Stimulated activated CD4-positive, alpha-beta T cell treated with anti-CD3 and anti-CD28 coated beads, TNF-alpha, amount 100 ng/mL, for 24 hours (primary cell): Measurements from ENCODE around the gene NLRP12.
"Not testable (repeated sequence)": the region's sequence is repeated elsewhere in the genome, so short reads cannot be mapped to it uniquely, and the experiment has no call there.

Experiments used
- DNase-seq, 3 experiments: peaks; one replicate each; pipeline ENCODE4 v3.0.0-alpha.2; 2020; ENCODE audit warnings: low read depth in 3 of 3

Gene NLRP12, protein sequence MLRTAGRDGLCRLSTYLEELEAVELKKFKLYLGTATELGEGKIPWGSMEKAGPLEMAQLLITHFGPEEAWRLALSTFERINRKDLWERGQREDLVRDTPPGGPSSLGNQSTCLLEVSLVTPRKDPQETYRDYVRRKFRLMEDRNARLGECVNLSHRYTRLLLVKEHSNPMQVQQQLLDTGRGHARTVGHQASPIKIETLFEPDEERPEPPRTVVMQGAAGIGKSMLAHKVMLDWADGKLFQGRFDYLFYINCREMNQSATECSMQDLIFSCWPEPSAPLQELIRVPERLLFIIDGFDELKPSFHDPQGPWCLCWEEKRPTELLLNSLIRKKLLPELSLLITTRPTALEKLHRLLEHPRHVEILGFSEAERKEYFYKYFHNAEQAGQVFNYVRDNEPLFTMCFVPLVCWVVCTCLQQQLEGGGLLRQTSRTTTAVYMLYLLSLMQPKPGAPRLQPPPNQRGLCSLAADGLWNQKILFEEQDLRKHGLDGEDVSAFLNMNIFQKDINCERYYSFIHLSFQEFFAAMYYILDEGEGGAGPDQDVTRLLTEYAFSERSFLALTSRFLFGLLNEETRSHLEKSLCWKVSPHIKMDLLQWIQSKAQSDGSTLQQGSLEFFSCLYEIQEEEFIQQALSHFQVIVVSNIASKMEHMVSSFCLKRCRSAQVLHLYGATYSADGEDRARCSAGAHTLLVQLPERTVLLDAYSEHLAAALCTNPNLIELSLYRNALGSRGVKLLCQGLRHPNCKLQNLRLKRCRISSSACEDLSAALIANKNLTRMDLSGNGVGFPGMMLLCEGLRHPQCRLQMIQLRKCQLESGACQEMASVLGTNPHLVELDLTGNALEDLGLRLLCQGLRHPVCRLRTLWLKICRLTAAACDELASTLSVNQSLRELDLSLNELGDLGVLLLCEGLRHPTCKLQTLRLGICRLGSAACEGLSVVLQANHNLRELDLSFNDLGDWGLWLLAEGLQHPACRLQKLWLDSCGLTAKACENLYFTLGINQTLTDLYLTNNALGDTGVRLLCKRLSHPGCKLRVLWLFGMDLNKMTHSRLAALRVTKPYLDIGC

DNA sequence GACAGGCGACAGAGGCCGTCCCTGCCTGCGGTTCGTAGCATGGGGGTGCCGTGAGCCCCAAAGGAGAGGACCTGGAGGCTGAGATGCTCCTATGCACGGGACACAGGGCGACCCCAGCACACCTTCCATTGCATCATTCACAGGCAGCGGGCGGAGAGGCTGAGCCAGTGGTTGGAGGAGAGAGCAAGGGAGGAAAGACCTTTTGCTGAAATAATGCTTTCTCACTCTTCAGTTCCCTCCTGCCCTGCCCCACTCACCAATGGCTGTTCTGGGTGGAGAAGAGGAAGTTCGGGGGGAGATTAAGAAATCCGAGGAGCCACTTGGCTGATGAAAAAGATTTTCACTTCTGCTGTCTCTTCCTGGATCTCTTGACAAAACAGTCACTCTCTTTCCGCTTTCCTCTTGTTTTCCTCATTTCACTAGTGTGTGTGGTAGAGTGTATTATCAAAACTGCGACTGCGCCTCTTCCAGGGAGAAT is at the start of gene NLRP12:
Gene NLRP12, minus strand, starts transcription at position 181 of the 478 bp plus-strand sequence. Its CDS starts 140 bp downstream, at position 41.
- no peak for DNase-seq

DNA sequence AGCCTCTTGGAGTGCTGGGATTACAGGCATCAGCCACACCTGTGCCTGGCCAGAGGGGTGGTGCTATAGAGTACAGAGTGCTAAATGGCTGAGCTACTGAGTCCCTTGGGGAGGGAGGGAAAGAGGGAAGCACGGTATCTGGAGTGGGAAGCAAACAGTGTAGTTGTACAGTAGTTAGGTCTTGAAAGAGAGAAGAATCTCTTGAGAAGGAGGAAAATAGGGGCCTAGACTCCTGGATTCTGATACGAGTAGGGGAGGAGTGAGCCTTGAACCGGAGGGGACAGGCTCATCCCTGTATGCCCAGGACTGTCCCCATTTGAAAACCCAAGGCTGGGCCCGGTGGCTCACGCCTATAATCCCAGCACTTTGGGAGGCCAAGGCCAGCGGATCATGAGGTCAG is 48.6 kb upstream of the NLRP12 start:
- DNase-seq: no peak

DNA sequence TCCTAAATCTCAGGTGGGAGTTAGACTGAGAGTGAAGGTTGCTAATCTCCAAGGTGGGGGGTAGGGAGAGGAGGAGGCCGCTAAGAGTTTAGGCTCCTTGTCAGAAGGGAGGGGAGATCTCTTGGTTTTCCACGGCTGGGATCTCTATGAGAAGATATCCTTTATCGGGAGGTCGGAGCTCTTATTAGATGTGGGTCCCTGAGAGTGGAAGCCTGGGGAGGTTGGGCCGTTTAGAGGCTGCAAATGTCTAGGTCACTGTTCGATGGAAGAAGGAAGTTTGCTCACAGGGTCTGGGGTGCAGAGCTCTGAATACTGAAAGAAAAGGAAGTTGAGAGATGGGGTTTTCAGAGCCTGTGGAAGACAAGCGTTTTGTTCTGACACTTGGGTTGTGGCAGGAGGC is 47.3 kb upstream of the NLRP12 start:
- DNase-seq: no peak

DNA sequence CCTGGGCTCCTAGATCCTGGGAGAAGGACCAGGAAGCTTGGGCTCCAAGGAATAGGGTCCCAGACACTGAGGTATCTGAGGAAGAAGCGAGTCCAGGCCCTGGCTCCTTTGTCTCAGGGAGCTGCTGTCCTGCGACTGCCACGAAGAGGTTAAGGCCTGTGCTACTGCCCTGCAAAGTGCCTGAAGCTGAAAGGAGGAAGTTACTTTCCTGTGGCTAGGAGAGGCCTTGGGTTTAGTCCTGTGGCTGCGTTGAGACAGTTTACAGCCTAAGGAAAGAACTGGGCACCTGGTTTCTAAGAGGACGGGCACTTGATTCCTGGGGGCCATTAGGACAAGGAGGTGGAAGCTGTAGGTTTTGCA is 46.4 kb upstream of the NLRP12 start:
- no peak for DNase-seq

DNA sequence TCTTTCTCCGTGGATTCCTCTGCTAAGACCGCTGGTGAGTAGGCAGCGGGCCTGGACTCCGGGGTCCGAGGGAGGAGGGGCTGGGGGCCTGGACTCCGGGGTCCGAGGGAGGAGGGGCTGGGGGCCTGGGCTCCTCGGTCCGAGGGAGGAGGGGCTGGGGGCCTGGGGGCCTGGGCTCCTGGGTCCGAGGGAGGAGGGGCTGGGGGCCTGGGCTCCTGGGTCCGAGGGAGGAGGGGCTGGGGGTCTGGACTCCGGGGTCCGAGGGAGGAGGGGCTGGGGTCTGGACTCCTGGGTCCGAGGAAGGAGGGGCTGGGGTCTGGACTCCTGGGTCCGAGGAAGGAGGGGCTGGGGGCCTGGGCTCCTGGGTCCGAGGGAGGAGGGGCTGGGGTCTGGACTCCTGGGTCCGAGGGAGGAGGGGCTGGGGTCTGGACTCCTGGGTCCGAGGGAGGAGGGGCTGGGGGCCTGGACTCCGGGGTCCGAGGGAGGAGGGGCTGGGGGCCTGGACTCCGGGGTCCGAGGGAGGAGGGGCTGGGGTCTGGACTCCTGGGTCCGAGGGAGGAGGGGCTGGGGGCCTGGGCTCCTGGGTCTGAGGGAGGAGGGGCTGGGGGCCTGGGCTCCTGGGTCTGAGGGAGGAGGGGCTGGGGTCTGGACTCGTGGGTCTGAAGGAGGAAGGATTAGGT is 45.8 kb upstream of the NLRP12 start:
- DNase-seq: not testable (repeated sequence)

DNA sequence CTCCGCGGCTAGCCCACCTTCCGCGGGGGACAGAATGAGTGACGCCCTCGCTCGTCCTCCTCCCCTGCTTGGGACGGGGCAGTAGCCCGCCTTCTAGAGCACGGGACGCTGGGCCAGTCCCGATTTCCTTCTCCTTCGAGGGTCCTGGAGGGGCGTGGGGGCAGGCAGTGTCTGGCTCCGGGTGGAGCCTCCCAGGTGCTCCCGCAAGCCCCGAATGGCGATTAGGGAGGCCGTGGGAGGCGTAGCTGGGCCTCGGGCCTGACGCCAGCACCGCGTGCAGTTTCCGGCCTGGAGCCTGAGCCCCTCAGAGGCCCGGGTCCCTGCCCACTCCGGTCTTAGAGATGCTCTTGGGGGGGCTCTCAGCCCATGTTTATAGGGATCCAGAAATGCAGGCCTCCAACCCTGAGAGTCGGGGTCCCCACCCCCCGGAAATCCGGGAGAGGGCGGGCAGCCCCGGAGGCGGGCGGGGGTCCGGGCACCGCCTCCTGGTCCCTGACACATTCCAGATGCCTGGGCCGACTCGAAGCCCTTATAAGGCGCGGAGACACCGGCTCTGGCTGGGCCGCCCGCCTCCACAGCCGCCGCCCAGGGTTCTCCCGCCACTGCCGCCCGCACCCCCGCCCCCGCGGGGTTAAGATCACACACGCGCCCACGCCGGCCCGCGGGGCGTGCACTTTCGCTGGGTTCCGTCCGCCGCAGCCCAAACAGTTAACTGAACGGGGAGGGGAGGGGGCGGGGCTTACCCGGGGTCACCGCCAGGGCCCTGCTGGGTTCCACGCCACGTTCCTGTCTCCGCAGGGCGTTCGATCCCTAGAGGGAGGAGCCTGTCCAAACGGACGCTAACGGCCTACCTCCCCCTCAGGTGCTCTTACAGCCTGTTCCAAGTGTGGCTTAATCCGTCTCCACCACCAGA is 45.0 kb upstream of the NLRP12 start:
- peak; percentile 46 to 86 (median 47) for DNase-seq

DNA sequence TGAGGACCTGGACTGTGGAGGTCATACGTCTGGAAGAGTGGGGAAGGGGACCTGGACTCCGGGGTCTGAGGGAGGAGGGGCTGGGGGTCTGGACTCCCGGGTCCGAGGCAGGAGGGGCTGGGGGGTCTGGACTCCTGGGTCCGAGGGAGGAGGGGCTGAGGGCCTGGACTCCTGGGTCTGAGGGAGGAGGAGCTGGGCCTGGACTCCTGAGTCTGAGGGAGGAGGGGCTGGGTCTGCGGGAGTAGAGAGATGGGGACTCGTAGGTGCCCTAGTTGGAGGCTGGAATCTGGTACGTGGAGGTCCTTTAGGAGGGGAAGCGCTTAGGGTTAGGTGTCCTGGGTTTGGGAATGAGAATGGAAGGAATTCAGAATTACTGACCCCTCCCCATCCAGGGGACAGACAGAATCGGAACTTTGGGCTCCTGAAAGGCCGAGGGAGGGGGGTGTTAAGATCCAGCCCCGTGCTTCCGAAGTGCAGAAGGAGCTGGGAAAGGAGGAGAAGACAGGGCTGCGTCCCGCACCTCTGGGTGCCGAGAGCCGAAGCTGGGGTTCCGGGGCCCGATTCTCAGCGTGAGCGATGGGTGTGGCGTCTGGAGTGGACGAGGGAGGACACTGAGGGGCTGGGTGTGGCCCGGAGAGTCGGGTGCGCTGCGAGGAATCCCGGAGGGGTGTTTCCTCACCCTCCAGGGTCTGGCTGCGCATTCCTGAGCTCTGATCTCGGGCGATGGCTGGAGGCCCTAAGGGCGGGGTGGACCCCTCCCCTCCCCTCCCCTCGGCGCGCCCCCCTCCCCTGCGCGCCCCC is 44.2 kb upstream of the NLRP12 start:
- no peak for DNase-seq

DNA sequence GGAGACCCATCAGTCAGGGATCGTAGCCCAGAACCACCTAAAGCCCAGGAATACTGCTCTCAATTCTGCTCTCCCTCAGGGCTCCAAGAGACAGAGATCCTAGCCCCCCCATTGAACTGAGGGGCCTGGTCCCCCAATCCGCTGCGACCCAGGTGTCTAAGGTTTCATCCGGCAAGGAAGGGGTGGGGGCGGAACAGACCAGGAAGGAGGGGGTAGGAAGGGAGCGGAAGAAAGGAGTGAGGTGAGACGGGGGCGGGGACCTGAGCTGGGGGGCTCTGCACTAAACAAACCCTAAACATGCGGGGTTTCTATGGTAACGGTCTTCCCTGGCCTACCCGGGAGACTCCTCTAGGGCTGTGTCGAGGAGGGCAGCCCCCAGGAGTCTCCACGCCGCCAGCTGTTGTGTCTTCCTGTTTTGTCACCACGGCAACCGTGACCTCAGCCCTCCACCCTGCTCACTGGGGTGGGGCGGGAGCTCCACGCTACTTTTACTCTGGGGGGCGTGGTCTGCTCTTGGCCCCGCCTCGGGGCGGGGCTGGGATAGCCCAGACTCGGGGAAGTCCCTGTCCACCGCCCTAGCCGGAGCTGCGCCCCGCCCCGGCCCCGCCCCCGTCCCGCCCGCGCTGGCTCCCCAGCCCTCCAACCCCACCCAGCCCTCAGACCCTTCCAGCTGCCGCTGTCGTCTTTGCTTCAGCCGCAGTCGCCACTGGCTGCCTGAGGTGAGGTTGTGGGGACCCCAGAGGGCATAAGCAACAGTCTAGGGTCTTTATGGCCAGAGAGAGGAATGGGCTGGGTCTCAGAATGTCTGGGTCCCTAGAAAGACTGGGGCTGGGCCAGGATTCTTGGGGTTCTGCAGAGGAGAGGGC is 43.3 kb upstream of the NLRP12 start, which contains the start of gene MYADM:
Gene MYADM, plus strand, starts transcription at position 659 of the 866 bp plus-strand sequence. CDS start 5,647 bp downstream, outside the sequence.
- peak; percentile 95 to 98 (median 96) for DNase-seq

DNA sequence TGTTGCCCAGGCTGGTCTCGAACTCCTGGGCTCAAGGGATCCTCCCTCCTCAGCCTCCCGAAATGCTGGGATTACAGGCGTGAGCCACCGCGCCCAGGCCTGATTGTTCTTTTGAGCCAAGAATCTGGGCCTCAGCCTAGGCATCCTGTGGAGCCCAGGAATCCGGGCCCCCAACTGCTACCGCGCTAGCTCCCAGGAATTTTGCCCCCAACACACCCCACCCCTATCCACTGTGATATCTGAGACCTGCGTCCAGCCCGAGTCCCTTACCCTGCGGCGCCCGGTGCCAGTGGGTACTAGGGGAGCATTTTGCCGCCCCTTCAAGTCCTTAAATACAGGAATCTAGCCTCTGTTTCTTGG is 42.7 kb upstream of the NLRP12 start:
- DNase-seq: no peak

DNA sequence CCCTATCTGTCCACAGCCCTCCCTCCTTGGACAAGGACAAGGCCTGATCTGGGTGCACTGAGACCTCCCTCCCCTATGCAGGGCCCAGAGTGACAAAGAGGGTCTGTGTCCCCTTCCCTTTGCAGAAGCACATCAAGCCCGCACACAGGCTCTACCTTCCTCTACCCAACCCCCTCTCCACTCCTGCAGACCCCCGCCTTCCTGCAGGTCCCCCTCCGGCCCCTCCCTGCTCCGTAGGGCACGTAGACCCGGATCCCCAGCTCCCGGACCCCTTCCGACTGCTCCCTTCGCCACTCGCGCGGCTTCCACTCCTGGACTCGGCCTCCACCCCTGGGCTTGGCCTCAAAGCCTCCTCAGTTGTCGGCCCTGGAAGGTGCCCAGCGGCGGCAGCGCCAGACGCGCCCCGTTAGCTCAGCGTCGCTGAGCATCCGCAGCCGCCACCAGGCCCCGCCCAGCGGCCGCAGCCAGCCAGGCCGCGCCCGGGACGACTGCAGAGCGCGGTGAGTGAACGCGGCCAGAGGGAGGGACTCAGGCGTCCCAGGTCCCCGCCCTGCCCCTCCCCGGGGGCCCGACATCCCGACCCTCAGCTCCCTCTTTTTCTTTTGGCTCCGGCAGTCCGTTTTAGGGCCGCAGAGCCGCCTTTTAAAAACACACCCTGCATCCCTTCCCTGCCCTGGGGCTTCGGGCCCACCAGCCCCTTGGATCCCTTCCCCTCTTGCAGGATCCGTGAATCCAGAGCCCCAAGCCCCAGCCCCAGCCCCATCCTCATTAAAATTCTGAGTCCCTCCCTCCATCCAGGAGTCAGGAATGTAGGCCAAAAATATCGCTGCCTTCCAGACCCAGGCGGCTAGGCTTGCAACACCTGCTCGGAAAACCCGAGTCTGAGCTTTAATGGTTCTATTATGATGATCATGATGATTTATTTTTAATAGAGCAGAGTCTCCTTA is 42.1 kb upstream of the NLRP12 start:
- DNase-seq: peak in 1 of 3 experiments; percentile 56

DNA sequence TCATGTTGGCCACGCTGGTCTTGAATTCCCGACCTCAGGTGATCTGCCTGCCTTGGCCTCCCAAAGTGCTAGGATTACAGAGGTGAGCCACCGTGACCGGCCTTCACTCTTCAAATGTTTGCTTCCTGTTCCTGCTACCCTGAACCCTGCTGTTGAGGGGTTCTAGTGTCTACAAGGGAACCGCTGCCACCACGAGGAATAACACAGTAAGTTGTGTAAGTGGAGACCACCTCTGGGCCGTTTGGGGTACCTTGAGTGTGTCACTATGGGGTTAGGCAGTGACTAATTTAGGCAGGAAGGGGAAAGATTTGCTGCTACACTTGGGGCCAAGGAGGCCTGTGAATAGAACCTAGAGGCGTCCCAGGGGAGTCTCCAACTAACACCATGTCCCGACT is 41.4 kb upstream of the NLRP12 start:
- DNase-seq: no peak

DNA sequence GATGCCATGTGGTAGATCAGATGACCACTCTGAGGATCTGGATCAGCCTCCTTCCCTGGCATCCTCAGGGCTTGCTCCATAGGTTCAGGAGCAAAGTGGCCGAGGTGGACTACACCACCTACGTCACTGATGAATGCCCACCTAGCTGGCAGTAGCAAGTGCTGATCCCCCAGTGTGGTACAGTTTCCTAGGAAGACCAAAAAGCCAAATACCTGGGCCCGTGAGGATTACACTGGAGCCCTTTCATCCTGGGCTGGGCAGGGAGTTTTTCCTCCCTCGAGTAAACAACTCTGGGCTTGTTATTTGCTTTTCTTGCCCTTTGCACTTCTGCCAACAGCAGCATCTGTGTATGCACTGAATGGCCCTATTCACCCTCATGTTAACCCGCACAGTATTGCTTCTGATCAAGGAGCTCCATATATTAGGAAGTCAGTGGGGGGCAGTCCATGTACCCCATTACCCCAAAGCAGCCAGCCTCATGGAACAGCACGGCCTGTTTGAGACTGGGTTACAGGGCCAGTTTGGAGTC is 40.3 kb upstream of the NLRP12 start:
- no peak for DNase-seq

DNA sequence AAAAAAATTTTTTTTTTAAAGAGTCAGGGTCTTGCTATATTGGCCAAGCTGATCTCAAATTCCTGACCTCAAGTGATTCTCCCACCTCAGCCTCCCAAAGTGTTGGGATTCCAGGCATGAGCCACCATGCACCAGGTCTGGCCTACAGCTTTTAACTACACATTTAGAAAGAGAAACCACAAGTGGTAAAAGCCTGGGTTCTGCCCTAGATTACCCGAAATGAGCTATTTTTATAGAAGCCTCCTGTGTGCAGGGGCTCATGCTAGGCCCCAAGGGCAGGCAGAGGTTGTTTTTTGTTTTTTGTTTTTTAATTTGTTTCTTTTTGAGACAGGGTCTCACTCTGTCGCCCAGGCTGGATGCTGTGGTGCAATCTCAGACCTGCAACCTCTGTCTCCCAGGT is 29.6 kb upstream of the NLRP12 start:
- DNase-seq: no peak

DNA sequence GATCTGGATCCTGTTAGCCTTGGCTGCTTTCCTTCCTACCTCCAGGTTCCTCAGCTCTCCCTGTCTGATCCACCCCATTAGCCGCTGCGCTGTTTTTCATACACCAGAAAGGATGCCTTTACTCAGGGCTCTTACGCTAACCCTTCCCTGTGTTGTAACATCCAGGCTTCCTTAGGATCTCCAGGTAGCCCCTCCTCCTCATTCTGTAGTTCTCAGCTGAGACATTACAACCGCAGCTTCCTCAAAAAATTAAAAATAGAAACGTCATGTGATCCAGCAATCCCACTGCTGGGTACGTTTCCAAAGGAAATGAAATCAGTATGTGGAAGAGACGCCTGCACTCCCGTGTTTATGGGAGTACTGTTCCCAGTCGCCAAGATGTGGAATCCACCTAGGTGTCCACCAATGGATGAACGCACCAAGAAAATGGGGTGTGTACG is 25.1 kb upstream of the NLRP12 start:
- no peak for DNase-seq

DNA sequence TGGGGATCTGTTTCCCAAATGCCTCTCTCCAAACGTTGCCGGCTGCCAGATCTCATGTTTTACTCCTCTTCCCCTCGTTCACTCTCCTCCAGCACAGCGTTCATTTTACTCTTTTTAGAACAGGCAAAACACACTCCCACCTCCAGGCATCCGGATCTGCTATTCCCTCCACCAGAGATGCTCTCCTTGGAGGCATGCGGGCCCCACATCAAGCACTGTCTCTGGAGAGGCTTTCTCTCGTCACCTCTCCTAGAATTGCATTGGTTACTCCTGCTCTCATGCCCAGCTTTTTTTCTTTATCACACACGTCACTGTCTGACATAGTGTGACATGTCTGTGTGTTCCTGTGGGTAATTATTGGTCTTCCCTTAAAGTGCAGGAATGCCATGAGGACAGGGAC is 23.4 kb upstream of the NLRP12 start:
- DNase-seq: no peak

DNA sequence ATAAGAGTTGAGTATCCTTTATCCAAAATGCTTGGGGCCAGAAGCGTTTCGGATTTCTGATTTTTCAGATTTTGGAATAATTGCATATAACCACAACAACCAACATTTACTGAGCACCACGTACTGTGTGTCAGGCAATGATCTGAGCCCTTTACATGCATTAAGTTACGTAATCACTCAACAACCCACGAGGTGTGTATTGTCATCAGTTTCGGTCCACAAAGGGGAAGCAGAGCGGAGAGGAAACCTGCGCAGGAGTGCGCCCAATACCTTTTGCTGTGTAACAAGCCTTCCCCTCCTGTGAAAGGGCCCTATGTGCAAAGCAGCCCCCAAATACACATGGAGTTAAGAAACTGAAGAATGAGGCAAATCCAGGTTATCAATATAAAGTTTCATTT is 20.7 kb upstream of the NLRP12 start:
- no peak for DNase-seq

DNA sequence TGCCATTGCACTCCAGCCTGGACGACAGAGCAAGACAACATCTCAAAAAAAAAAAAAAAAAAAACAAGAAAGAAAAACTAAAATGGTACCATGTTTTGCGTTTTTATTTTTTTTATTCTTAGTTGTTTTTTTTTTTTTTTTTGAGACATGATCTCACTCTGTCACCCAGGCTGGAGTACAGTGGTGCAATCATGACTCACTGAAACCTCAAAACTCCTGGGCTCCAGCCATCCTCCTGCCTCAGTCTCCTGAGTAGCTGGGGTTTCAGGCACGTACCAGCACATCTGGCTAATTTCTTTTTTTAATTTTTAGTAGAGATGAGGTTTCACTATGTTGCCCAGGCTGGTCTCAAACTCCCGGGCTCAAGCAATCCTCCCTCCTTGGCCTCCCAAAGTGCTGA is 16.8 kb upstream of the NLRP12 start:
- DNase-seq: not testable (repeated sequence)
